GM18951 (cell line): Measurements from ENCODE around the gene FCMR.

Experiments
- POLR2A ChIP-seq: IDR thresholded peaks from 4 replicates; pipeline ENCODE4 v1.6.1; 2011; ENCODE audit warnings: mild to moderate bottlenecking; ENCODE audit not compliant: insufficient read length, insufficient read depth; ENCODE audit errors: extremely low read depth
- in situ Hi-C: fragments of 300-500 bp; cut with MboI; formaldehyde crosslinking; loops from one replicate; pipeline ENCODE4 v1.12.0; 2022; ENCODE audit warnings: low sequenced_read_pairs, mixed read lengths, inconsistent platforms; ENCODE audit not compliant: unreplicated experiment

FCMR gene

GRCh38 chr1:206897175-206897574 is 24.6 kb downstream of the FCMR start, which contains the start of gene IL24:
Gene IL24 (plus strand): TSS chr1:206897443. CDS start chr1:206897833, 390 bp downstream.
- in situ Hi-C loops = no loop called here
- TF ChIP-seq POLR2A = no peak

GRCh38 chr1:206896261-206896660 is 25.5 kb downstream of the FCMR start:
- in situ Hi-C loops = no loop called here

GRCh38 chr1:206895837-206896242 is 25.9 kb downstream of the FCMR start:
- no peak for TF ChIP-seq POLR2A
- in situ Hi-C loops = no loop called here

More at GRCh38 chr1:206896261-206896660, 25.5 kb downstream of the FCMR start:
- TF ChIP-seq POLR2A = no peak

- in situ Hi-C loops = no loop called here
- TF ChIP-seq POLR2A = no peak
Measured at GRCh38 chr1:206895325-206895724, 26.4 kb downstream of the FCMR start.

- in situ Hi-C loops = no loop called here
- TF ChIP-seq POLR2A = no peak
Measured at GRCh38 chr1:206893380-206893779, 28.4 kb downstream of the FCMR start.

- in situ Hi-C loops = no loop called here
- no peak for TF ChIP-seq POLR2A
Measured at GRCh38 chr1:206892351-206892984, 29.3 kb downstream of the FCMR start.

GRCh38 chr1:206891412-206891811 is 30.3 kb downstream of the FCMR start:
- TF ChIP-seq POLR2A = no peak
- in situ Hi-C loops = no loop called here

- TF ChIP-seq POLR2A = no peak
- in situ Hi-C loops = no loop called here
Measured at GRCh38 chr1:206890125-206891060, 31.3 kb downstream of the FCMR start.

- in situ Hi-C loops = no loop called here
- TF ChIP-seq POLR2A = no peak
Measured at GRCh38 chr1:206887701-206888100, 34.0 kb downstream of the FCMR start.

- TF ChIP-seq POLR2A = no peak
- in situ Hi-C loops = no loop called here
Measured at GRCh38 chr1:206886831-206887230, 34.9 kb downstream of the FCMR start.

GRCh38 chr1:206885341-206886060 is 36.2 kb downstream of the FCMR start:
- in situ Hi-C loops = no loop called here
- TF ChIP-seq POLR2A = no peak

- in situ Hi-C loops = no loop called here
Measured at GRCh38 chr1:206883876-206884275, 37.9 kb downstream of the FCMR start.

GRCh38 chr1:206883160-206883559 is 38.6 kb downstream of the FCMR start:
- in situ Hi-C loops = no loop called here

More at GRCh38 chr1:206883876-206884275, 37.9 kb downstream of the FCMR start:
- TF ChIP-seq POLR2A = no peak

More at GRCh38 chr1:206883160-206883559, 38.6 kb downstream of the FCMR start:
- TF ChIP-seq POLR2A = no peak
